HCT116 (cell line): ENCODE measurements around the gene CFAP92. TPM values are rescaled to one million over a fixed set of nuclear protein-coding genes. Genes with fewer than 3 reads are reported as not detected.

ENCODE experiments used
- ATAC-seq: fragments of 200-7000 bp; cut with Tn5 transposase; 2 replicates; pipeline ENCODE4 v1.9.1; 2020; ENCODE audit warnings: mild to moderate bottlenecking, moderate library complexity
- BruUV-seq: library from RNA; stranded (reverse); fragments of 400-500 nt; replicated peaks from 2 replicates; lab custom pipeline; 2021; lab: Mats Ljungman, UMichigan
- CTCF ChIA-PET: fragments of 300-600 bp; sonication (Branson Sonifier 250); formaldehyde crosslinking; loops from one replicate; lab custom pipeline; 2021; ENCODE audit warnings: antibody characterized with exemption; lab: Charles Lee
- POLR2A ChIA-PET: fragments of 300-600, 350-600 bp; sonication (Branson Sonifier 250); formaldehyde crosslinking; loops from one replicate; lab custom pipeline; 2021; ENCODE audit warnings: antibody characterized with exemption; lab: Charles Lee
- RAD21 ChIA-PET, 2 experiments: fragments of 300-600 bp; sonication (Branson Sonifier 250); formaldehyde crosslinking; loops; one replicate each; lab custom pipeline; 2023; ENCODE audit warnings: low total read pairs in 2 of 2; ENCODE audit not compliant: uncharacterized antibody in 2 of 2, unreplicated experiment in 2 of 2, low non-redundant PET in 1 of 2; lab: Charles Lee
- DNase-seq: peaks from one replicate; pipeline ENCODE4 v3.0.0-alpha.2; 2010; ENCODE audit warnings: low read depth, low spot score
- H2AFZ ChIP-seq: fragments of 200-600 bp; shearing (Covaris generic), sonication (generic); 2 replicates; pipeline ENCODE4 v1.6.1; 2017; ENCODE audit warnings: low read depth, mixed run types, mixed read lengths, antibody characterized with exemption, low read length; ENCODE audit not compliant: poor library complexity, severe bottlenecking
- H3K27ac ChIP-seq: 2 replicates; pipeline ENCODE4 v1.5.1; 2012; ENCODE audit warnings: low read depth, low read length
- H3K27me3 ChIP-seq: fragments of 200-600 bp; sonication (generic); 2 replicates; pipeline ENCODE4 v1.6.1; 2016; ENCODE audit warnings: mixed run types, low read length, mixed read lengths; ENCODE audit not compliant: insufficient read depth
- H3K36me3 ChIP-seq, 2 experiments: fragments of 200-500 bp in 1 of 2; fragments of 200-600 bp in 1 of 2; sonication (Bioruptor generic) in 1 of 2; sonication (generic) in 1 of 2; 2 replicates each; pipeline versions ENCODE4 v1.5.1 to v1.6.1; 2014 to 2016; ENCODE audit warnings: low read length in 2 of 2, inconsistent platforms in 1 of 2, mixed read lengths in 1 of 2, mixed run types in 1 of 2; ENCODE audit not compliant: insufficient read depth in 2 of 2, control insufficient read depth in 1 of 2
- H3K4me1 ChIP-seq, 2 experiments: fragments of 200-600 bp in 1 of 2; sonication (generic) in 1 of 2; 2 replicates each; pipeline versions ENCODE4 v1.5.1 to v1.6.1; 2012 to 2017; ENCODE audit warnings: low read length in 2 of 2, inconsistent platforms in 1 of 2, mild to moderate bottlenecking in 1 of 2, mixed read lengths in 1 of 2, mixed run types in 1 of 2, moderate library complexity in 1 of 2; ENCODE audit not compliant: insufficient read depth in 2 of 2, control insufficient read depth in 1 of 2
- H3K4me2 ChIP-seq: fragments of 200-600 bp; sonication (generic); 2 replicates; pipeline ENCODE4 v1.6.1; 2017; ENCODE audit warnings: mixed run types, low read length, mixed read lengths
- H3K4me3 ChIP-seq, 2 experiments: fragments of 200-600 bp in 1 of 2; sonication (generic) in 1 of 2; replicated peaks in 1 of 2; 2 replicates each; pipeline ENCODE4 v1.5.1; 2011 to 2016; ENCODE audit warnings: low read length in 2 of 2, control low read depth in 1 of 2, low read depth in 1 of 2, mild to moderate bottlenecking in 1 of 2, mixed read lengths in 1 of 2, mixed run types in 1 of 2
- H3K79me2 ChIP-seq: fragments of 200-600 bp; sonication (generic); 2 replicates; pipeline ENCODE4 v1.6.1; 2017; ENCODE audit warnings: mild to moderate bottlenecking, mixed run types, low read length, moderate library complexity, mixed read lengths; ENCODE audit not compliant: insufficient read depth
- H3K9ac ChIP-seq: fragments of 200-600 bp; sonication (generic); 2 replicates; pipeline ENCODE4 v1.6.1; 2016; ENCODE audit warnings: low read length, mixed read lengths
- H3K9me2 ChIP-seq: fragments of 200-600 bp; sonication (generic), shearing (Covaris generic); 2 replicates; pipeline ENCODE4 v1.6.1; 2017; ENCODE audit warnings: mixed run types, mild to moderate bottlenecking, moderate library complexity; ENCODE audit not compliant: insufficient read depth
- H3K9me3 ChIP-seq, 2 experiments: fragments of 200-500 bp in 1 of 2; fragments of 200-600 bp in 1 of 2; sonication (Bioruptor generic) in 1 of 2; sonication (generic) in 1 of 2; 2 replicates each; pipeline ENCODE4 v1.6.1; 2014 to 2017; ENCODE audit warnings: low read length in 2 of 2, mixed read lengths in 2 of 2, inconsistent platforms in 1 of 2, low read depth in 1 of 2, mild to moderate bottlenecking in 1 of 2, mixed run types in 1 of 2, moderate library complexity in 1 of 2; ENCODE audit not compliant: control insufficient read depth in 1 of 2, insufficient read depth in 1 of 2
- H4K20me1 ChIP-seq: fragments of 200-600 bp; sonication (generic), shearing (Covaris generic); 2 replicates; pipeline ENCODE4 v1.6.1; 2017; ENCODE audit warnings: mixed run types, mild to moderate bottlenecking, moderate library complexity; ENCODE audit not compliant: insufficient read depth
- ATF3 ChIP-seq: IDR thresholded peaks from 2 replicates; pipeline ENCODE4 v1.6.1; 2012
- CBX3 ChIP-seq: IDR thresholded peaks from 2 replicates; pipeline ENCODE4 v1.6.1; 2012; ENCODE audit warnings: low read depth
- CEBPB ChIP-seq: IDR thresholded peaks from 2 replicates; pipeline ENCODE4 v1.6.1; 2012; ENCODE audit warnings: low read depth
- EGR1 ChIP-seq: IDR thresholded peaks from 2 replicates; pipeline ENCODE4 v1.6.1; 2012; ENCODE audit warnings: low read depth
- ELF1 ChIP-seq: IDR thresholded peaks from 2 replicates; pipeline ENCODE4 v1.6.1; 2012; ENCODE audit warnings: low read depth, borderline replicate concordance
- EZH2phosphoT487 ChIP-seq: fragments of 200-600 bp; IDR thresholded peaks from 2 replicates; pipeline ENCODE4 v1.6.1; 2018; ENCODE audit warnings: antibody characterized with exemption, borderline replicate concordance
- FOSL1 ChIP-seq: IDR thresholded peaks from 2 replicates; pipeline ENCODE4 v1.6.1; 2012; ENCODE audit warnings: low read depth
- MAX ChIP-seq: IDR thresholded peaks from 2 replicates; pipeline ENCODE4 v1.6.1; 2012
- POLR2AphosphoS5 ChIP-seq: IDR thresholded peaks from 2 replicates; pipeline ENCODE4 v1.6.1; 2011; ENCODE audit warnings: mild to moderate bottlenecking, low read depth, low read length, moderate library complexity
- RAD21 ChIP-seq: IDR thresholded peaks from 2 replicates; pipeline ENCODE4 v1.6.1; 2012; ENCODE audit warnings: low read depth, mild to moderate bottlenecking
- REST ChIP-seq: IDR thresholded peaks from 2 replicates; pipeline ENCODE4 v1.6.1; 2012; ENCODE audit warnings: low read depth
- SIN3A ChIP-seq: IDR thresholded peaks from 2 replicates; pipeline ENCODE4 v1.6.1; 2012; ENCODE audit warnings: low read depth
- SP1 ChIP-seq: IDR thresholded peaks from 2 replicates; pipeline ENCODE4 v1.6.1; 2012; ENCODE audit warnings: low read depth
- SRF ChIP-seq: IDR thresholded peaks from 2 replicates; pipeline ENCODE4 v1.6.1; 2012; ENCODE audit warnings: low read depth
- TCF7L2 ChIP-seq: IDR thresholded peaks from 2 replicates; pipeline ENCODE4 v1.7.0; 2011; ENCODE audit warnings: borderline replicate concordance, inconsistent platforms; ENCODE audit not compliant: insufficient read depth, insufficient read length; ENCODE audit errors: extremely low read depth
- YY1 ChIP-seq: IDR thresholded peaks from 2 replicates; pipeline ENCODE4 v1.6.1; 2011; ENCODE audit warnings: low read length, low read depth, moderate library complexity, mild to moderate bottlenecking; ENCODE audit not compliant: insufficient replicate concordance; ENCODE audit errors: extremely low read depth
- ZFX ChIP-seq: fragments of 450-650 bp; IDR thresholded peaks from 2 replicates; pipeline ENCODE4 v1.6.1; 2017
- ZNF274 ChIP-seq: fragments of 200-500 bp; sonication (Bioruptor generic); IDR thresholded peaks from 2 replicates; pipeline ENCODE4 v1.6.1; 2014; ENCODE audit warnings: mild to moderate bottlenecking, low read depth, low read length, inconsistent platforms
- intact Hi-C: fragments of 100-400 bp; cut with micrococcal nuclease; formaldehyde crosslinking; loops from 2 replicates; pipeline ENCODE4 v1.10.0; 2022
- total RNA-seq: library from RNA; stranded (reverse); gene quantifications from one replicate; pipeline ENCODE4 v1.2.1, GENCODE V29; 2021; ENCODE audit not compliant: unreplicated experiment
- TF ChIP-seq, protein P1 (sequence below): IDR thresholded peaks from 2 replicates; pipeline ENCODE4 v1.6.1; 2011; ENCODE audit warnings: mild to moderate bottlenecking, low read length, moderate library complexity; ENCODE audit not compliant: insufficient replicate concordance; ENCODE audit errors: extremely low read depth

CFAP92 gene
- total RNA-seq, 1 experiment from 2014 or later: 3.6 TPM

- POLR2A ChIA-PET: interaction anchor here (1.5 kb wide), 1 partner anchor 9 kb away, joined by 8 read pairs; no protein-coding TSS in a partner anchor
These were observed 988 bp upstream of the CFAP92 start for GRCh38 chr3:128994581-128995546.

More at GRCh38 chr3:128994581-128995546, 988 bp upstream of the CFAP92 start:
- Histone ChIP-seq H4K20me1 (no peaks in the 10 kb centered on the region), H3K4me1 (peaks cover 7 to 13% of the 10 kb centered on the region in 2 experiments; a peak in 3 of 4 replicates), H3K4me3 (no peak overlapping the region)
- ChIA-PET RAD21 (interaction anchor here in 1 of 2 experiments (0.5 to 1.1 kb wide), 2 partner anchors 9 to 25 kb away, joined by 3 to 4 read pairs; no protein-coding TSS in a partner anchor), CTCF (interaction anchor here (1.0 to 1.4 kb wide), 3 partner anchors 9 to 25 kb away, joined by 3 to 5 read pairs (median 3); no protein-coding TSS in a partner anchor)
- BruUV-seq: no TSS peak
- TF ChIP-seq EZH2phosphoT487 (no peak), FOSL1 (no peak), SRF (no peak), ZFX (no peak), ZNF274 (no peak), POLR2AphosphoS5 (no peak), RAD21 (no peak), YY1 (no peak), CBX3 (no peak), TCF7L2 (no peak), MAX (no peak), ELF1 (no peak), SIN3A (no peak), REST (no peak), CEBPB (no peak), ATF3 (no peak), EGR1 (no peak), SP1 (no peak)
- TF ChIP-seq, protein P1, sequence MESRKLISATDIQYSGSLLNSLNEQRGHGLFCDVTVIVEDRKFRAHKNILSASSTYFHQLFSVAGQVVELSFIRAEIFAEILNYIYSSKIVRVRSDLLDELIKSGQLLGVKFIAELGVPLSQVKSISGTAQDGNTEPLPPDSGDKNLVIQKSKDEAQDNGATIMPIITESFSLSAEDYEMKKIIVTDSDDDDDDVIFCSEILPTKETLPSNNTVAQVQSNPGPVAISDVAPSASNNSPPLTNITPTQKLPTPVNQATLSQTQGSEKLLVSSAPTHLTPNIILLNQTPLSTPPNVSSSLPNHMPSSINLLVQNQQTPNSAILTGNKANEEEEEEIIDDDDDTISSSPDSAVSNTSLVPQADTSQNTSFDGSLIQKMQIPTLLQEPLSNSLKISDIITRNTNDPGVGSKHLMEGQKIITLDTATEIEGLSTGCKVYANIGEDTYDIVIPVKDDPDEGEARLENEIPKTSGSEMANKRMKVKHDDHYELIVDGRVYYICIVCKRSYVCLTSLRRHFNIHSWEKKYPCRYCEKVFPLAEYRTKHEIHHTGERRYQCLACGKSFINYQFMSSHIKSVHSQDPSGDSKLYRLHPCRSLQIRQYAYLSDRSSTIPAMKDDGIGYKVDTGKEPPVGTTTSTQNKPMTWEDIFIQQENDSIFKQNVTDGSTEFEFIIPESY: no peak
- TF ChIP-seq, all 23 proteins: peak for 0
- no peak overlapping the region for H2AFZ ChIP-seq
- H3K9ac ChIP-seq: no peak overlapping the region
- H3K27me3 ChIP-seq: no peaks in the 10 kb centered on the region
- no peaks in the 10 kb centered on the region for H3K9me2 ChIP-seq
- H3K79me2 ChIP-seq: no peaks in the 10 kb centered on the region
- intact Hi-C loops: no loop called here
- H3K9me3 ChIP-seq: no peaks in the 10 kb centered on the region
- peak overlapping the region; percentile 70 for H3K4me2 ChIP-seq
- ATAC-seq: no peak
- no peak for DNase-seq
- H3K27ac ChIP-seq: no peak overlapping the region
- no peaks in the 10 kb centered on the region for H3K36me3 ChIP-seq
